IMR-90 (cell line): ENCODE measurements around the gene CCDC102B. TPM values are rescaled to one million over a fixed set of nuclear protein-coding genes. Genes with fewer than 3 reads are reported as not detected.
"Not testable (repeated sequence)": the region's sequence is repeated elsewhere in the genome, so short reads cannot be mapped to it uniquely, and the experiment has no call there.

ENCODE experiments used
- ATAC-seq: fragments of 200-7000 bp; cut with Tn5 transposase; 2 replicates; pipeline ENCODE4 v1.9.1; 2020; ENCODE audit warnings: low read depth, mild to moderate bottlenecking, moderate library complexity
- BruUV-seq: library from RNA; stranded (reverse); fragments of 400-500 nt; replicated peaks from 2 replicates; lab custom pipeline; 2021; lab: Mats Ljungman, UMichigan
- CTCF ChIA-PET: fragments of 300-600 bp; formaldehyde crosslinking; extraction: SDS; loops from one replicate; lab custom pipeline; 2021; ENCODE audit warnings: antibody characterized with exemption; lab: Yijun Ruan, JAX
- POLR2A ChIA-PET: fragments of 300-600 bp; sonication (Branson Sonifier 250); formaldehyde crosslinking; loops from one replicate; lab custom pipeline; 2022; ENCODE audit warnings: antibody characterized with exemption; ENCODE audit not compliant: unreplicated experiment; lab: Charles Lee
- DNase-seq: peaks from one replicate; pipeline ENCODE4 v3.0.0; 2013
- H2AFZ ChIP-seq: replicated peaks from 2 replicates; pipeline ENCODE3; 2013; ENCODE audit warnings: low read length, mild to moderate bottlenecking; ENCODE audit not compliant: poor library complexity
- H2AK5ac ChIP-seq: 2 replicates; pipeline ENCODE4 v1.6.1; 2013; ENCODE audit warnings: low read depth, low read length, inconsistent platforms
- H2AK9ac ChIP-seq: replicated peaks from 2 replicates; pipeline ENCODE3; 2013; ENCODE audit warnings: mild to moderate bottlenecking, low read depth, low read length, moderate library complexity; ENCODE audit not compliant: poor library complexity
- H2BK120ac ChIP-seq: 2 replicates; pipeline ENCODE4 v1.6.1; 2013; ENCODE audit warnings: low read depth, low read length, inconsistent platforms
- H2BK15ac ChIP-seq: 3 replicates; pipeline ENCODE4 v1.6.1; 2013; ENCODE audit warnings: low read depth, low read length, inconsistent platforms
- H2BK20ac ChIP-seq: 2 replicates; pipeline ENCODE4 v1.6.1; 2013; ENCODE audit warnings: low read depth, mild to moderate bottlenecking, inconsistent platforms, low read length, moderate library complexity
- H2BK5ac ChIP-seq: 2 replicates; pipeline ENCODE4 v1.6.1; 2013; ENCODE audit warnings: mild to moderate bottlenecking, low read depth, low read length, inconsistent platforms; ENCODE audit not compliant: poor library complexity, severe bottlenecking
- H3K14ac ChIP-seq: replicated peaks from 2 replicates; pipeline ENCODE4 v1.6.1; 2013; ENCODE audit warnings: low read depth, low read length, inconsistent platforms
- H3K18ac ChIP-seq: 2 replicates; pipeline ENCODE4 v1.6.1; 2013; ENCODE audit warnings: low read depth, low read length, control low read depth
- H3K23ac ChIP-seq: 2 replicates; pipeline ENCODE4 v1.6.1; 2013; ENCODE audit warnings: low read depth, low read length, inconsistent platforms
- H3K27ac ChIP-seq: 2 replicates; pipeline ENCODE4 v1.5.1; 2013; ENCODE audit warnings: mild to moderate bottlenecking, control low read depth, low read length; ENCODE audit not compliant: insufficient read depth
- H3K27me3 ChIP-seq: 2 replicates; pipeline ENCODE4 v1.6.1; 2013; ENCODE audit warnings: low read length; ENCODE audit not compliant: control insufficient read depth, insufficient read depth
- H3K36me3 ChIP-seq: 2 replicates; pipeline ENCODE4 v1.6.1; 2013; ENCODE audit warnings: low read length, mixed read lengths; ENCODE audit not compliant: control insufficient read depth, insufficient read depth
- H3K4ac ChIP-seq: 2 replicates; pipeline ENCODE4 v1.6.1; 2013; ENCODE audit warnings: low read depth, low read length, inconsistent platforms
- H3K4me1 ChIP-seq: 2 replicates; pipeline ENCODE4 v1.6.1; 2013; ENCODE audit warnings: low read length, mixed read lengths; ENCODE audit not compliant: control insufficient read depth, insufficient read depth
- H3K4me2 ChIP-seq: 2 replicates; pipeline ENCODE4 v1.6.1; 2013; ENCODE audit warnings: low read depth, mild to moderate bottlenecking, control low read depth, low read length, moderate library complexity
- H3K4me3 ChIP-seq: 2 replicates; pipeline ENCODE4 v1.5.1; 2013; ENCODE audit warnings: low read depth, mild to moderate bottlenecking, control low read depth, low read length, moderate library complexity; ENCODE audit not compliant: insufficient read depth
- H3K56ac ChIP-seq: 2 replicates; pipeline ENCODE4 v1.6.1; 2013; ENCODE audit warnings: low read length, inconsistent platforms; ENCODE audit not compliant: insufficient read depth; ENCODE audit errors: extremely low read depth
- H3K79me1 ChIP-seq, 2 experiments: 2 replicates each; pipeline ENCODE4 v1.6.1; 2013; ENCODE audit warnings: low read length in 2 of 2, inconsistent platforms in 1 of 2, low read depth in 1 of 2
- H3K9ac ChIP-seq: 2 replicates; pipeline ENCODE4 v1.6.1; 2013; ENCODE audit warnings: low read depth, low read length, control low read depth
- H3K9me1 ChIP-seq: 2 replicates; pipeline ENCODE4 v1.6.1; 2013; ENCODE audit warnings: low read length, inconsistent platforms; ENCODE audit not compliant: insufficient read depth
- H3K9me3 ChIP-seq: 2 replicates; pipeline ENCODE4 v1.6.1; 2013; ENCODE audit warnings: low read length; ENCODE audit not compliant: control insufficient read depth, insufficient read depth
- H4K20me1 ChIP-seq: 2 replicates; pipeline ENCODE4 v1.6.1; 2013; ENCODE audit warnings: low read length, inconsistent platforms; ENCODE audit not compliant: insufficient read depth
- H4K5ac ChIP-seq: 2 replicates; pipeline ENCODE4 v1.6.1; 2013; ENCODE audit warnings: mild to moderate bottlenecking, low read depth, low read length, control low read depth
- H4K8ac ChIP-seq, 2 experiments: 2 replicates each; pipeline ENCODE4 v1.6.1; 2013; ENCODE audit warnings: low read depth in 2 of 2, low read length in 2 of 2, control low read depth in 1 of 2, inconsistent platforms in 1 of 2
- H4K91ac ChIP-seq: 2 replicates; pipeline ENCODE4 v1.6.1; 2013; ENCODE audit warnings: low read depth, low read length, inconsistent platforms; ENCODE audit not compliant: insufficient read depth
- WGBS, 2 experiments: methylation state at CpG; one replicate each; pipeline versions ENCODE4 v1.1.5 to v1.1.7; 2013; ENCODE audit warnings: missing lambda C conversion rate in 2 of 2; ENCODE audit not compliant: insufficient read length in 1 of 2; ENCODE audit errors: extremely low coverage in 2 of 2; 5-methylcytosine and 5-hydroxymethylcytosine counted together
- dilution Hi-C: fragments of 300-500 bp; cut with HindIII; formaldehyde crosslinking; loops from one replicate; pipeline ENCODE4 v1.14.3; 2018; ENCODE audit warnings: low sequenced_read_pairs; ENCODE audit not compliant: unreplicated experiment
- in situ Hi-C: fragments of 300-500 bp; cut with MboI; formaldehyde crosslinking; loops from 3 replicates; pipeline ENCODE4 v1.14.3; 2019; ENCODE audit warnings: low sequenced_read_pairs, inconsistent platforms, mixed read lengths
- intact Hi-C: fragments of 100-400 bp; cut with micrococcal nuclease; formaldehyde crosslinking; loops from 2 replicates; pipeline ENCODE4 v1.10.0; 2022
- polyA plus RNA-seq, 3 experiments: library from polyadenylated mRNA; depleted of rRNA; stranded (reverse); fragments of >200 nt; gene quantifications; 2 replicates each; pipeline ENCODE4 v1.2.3, GENCODE V29; 2012; ENCODE audit warnings: low replicate concordance in 1 of 3
- total RNA-seq: library from RNA; depleted of rRNA; stranded (reverse); fragments of >200 nt; gene quantifications from 2 replicates; pipeline ENCODE4 v1.2.3, GENCODE V29; 2012

The CCDC102B gene
- total and polyA plus RNA-seq, 2 of the 4 experiments (the other 2 are of a cell fraction), result 0.54 to 1.4 TPM

- H3K27me3 ChIP-seq, H3K4me2 ChIP-seq, H3K18ac ChIP-seq, H2BK15ac ChIP-seq, H3K23ac ChIP-seq, H3K9ac ChIP-seq, H2BK20ac ChIP-seq, H4K8ac ChIP-seq, H3K4ac ChIP-seq, DNase-seq, ATAC-seq, H2AFZ ChIP-seq, H3K4me3 ChIP-seq, H3K36me3 ChIP-seq, H3K9me1 ChIP-seq, H2BK5ac ChIP-seq, H3K14ac ChIP-seq, H3K9me3 ChIP-seq, H4K91ac ChIP-seq, H3K79me1 ChIP-seq, H3K27ac ChIP-seq, H2AK9ac ChIP-seq, H4K20me1 ChIP-seq, H3K4me1 ChIP-seq, intact Hi-C loops, H3K56ac ChIP-seq, POLR2A ChIA-PET, H4K5ac ChIP-seq, BruUV-seq, H2AK5ac ChIP-seq, H2BK120ac ChIP-seq, dilution Hi-C loops, in situ Hi-C loops: not testable (repeated sequence)
- CTCF ChIA-PET, result interaction anchor here (0.6 to 0.8 kb wide), 2 partner anchors 9 to 1000 kb away, joined by 3 to 4 read pairs; no protein-coding TSS in a partner anchor
- no CpG with 5 or more reads among the region's 4 CpGs for WGBS, 2 experiments
Observed at GRCh38 chr18:69006212-69006611, 208.3 kb downstream of the CCDC102B start.
